K562 (cell line): Measurements from ENCODE around the gene KCND1. TPM values are rescaled to one million over a fixed set of nuclear protein-coding genes. Genes with fewer than 3 reads are reported as not detected.
A peak's percentile ranks its signal among the peaks of the same experiment; 100 is the strongest.

ENCODE experiments used
- ARID1B ChIP-seq: fragments of 450-650 bp; IDR thresholded peaks from 2 replicates; pipeline ENCODE4 v1.6.1; 2016; ENCODE audit warnings: antibody characterized with exemption, mild to moderate bottlenecking, inconsistent platforms
- ARID3B ChIP-seq: fragments of 250-450 bp; sonication (Bioruptor Pico); IDR thresholded peaks from 2 replicates; pipeline ENCODE4 v1.4.0; 2020; ENCODE audit warnings: borderline replicate concordance
- BRCA1 ChIP-seq, 2 experiments: fragments of 450-650 bp in 1 of 2; sonication (generic) in 1 of 2; formaldehyde crosslinking in 1 of 2; IDR thresholded peaks; 2 replicates each; pipeline versions ENCODE4 v1.5.0 to v1.6.1; 2017 to 2020; ENCODE audit warnings: mild to moderate bottlenecking in 1 of 2, missing genetic modification reagents in 1 of 2
- BRF2 ChIP-seq: IDR thresholded peaks from 3 replicates; pipeline ENCODE4 v1.6.1; 2011; ENCODE audit warnings: borderline replicate concordance, mild to moderate bottlenecking; ENCODE audit not compliant: insufficient read length, insufficient read depth
- CTBP1 ChIP-seq: fragments of 450-650 bp; IDR thresholded peaks from 2 replicates; pipeline ENCODE4 v1.6.1; 2016; ENCODE audit warnings: borderline replicate concordance
- ELF2 ChIP-seq: fragments of 250-450 bp; sonication (Bioruptor Pico); IDR thresholded peaks from 2 replicates; pipeline ENCODE4 v1.5.0; 2021; ENCODE audit warnings: mild to moderate bottlenecking
- FOS ChIP-seq: IDR thresholded peaks from 3 replicates; pipeline ENCODE4 v1.6.1; 2011; ENCODE audit not compliant: insufficient read length; ENCODE audit errors: extremely low read depth
- IFI16 ChIP-seq: fragments of 250-450 bp; sonication (Bioruptor Pico); IDR thresholded peaks from 2 replicates; pipeline ENCODE4 v2.1.2; 2022; ENCODE audit warnings: mild to moderate bottlenecking, inconsistent platforms
- LARP7 ChIP-seq: fragments of 450-650 bp; IDR thresholded peaks from 2 replicates; pipeline ENCODE4 v1.6.1; 2016
- MYBL2 ChIP-seq, 2 experiments: fragments of 450-650 bp in 1 of 2; sonication (generic) in 1 of 2; formaldehyde crosslinking in 1 of 2; IDR thresholded peaks; 2 replicates each; pipeline versions ENCODE4 v1.6.1 to v1.8.1; 2017 to 2022; ENCODE audit warnings: borderline replicate concordance in 1 of 2, inconsistent platforms in 1 of 2, low read depth in 1 of 2, mild to moderate bottlenecking in 1 of 2, missing genetic modification reagents in 1 of 2, moderate library complexity in 1 of 2
- PRPF4 ChIP-seq: fragments of 200-400 bp; formaldehyde crosslinking; IDR thresholded peaks from one replicate; pipeline ENCODE4 v1.6.1; 2017; ENCODE audit warnings: low read length, low read depth, mild to moderate bottlenecking; ENCODE audit not compliant: insufficient read depth, poor library complexity, severe bottlenecking
- RNF2 ChIP-seq: sonication (generic); IDR thresholded peaks from 2 replicates; pipeline ENCODE4 v1.6.1; 2016
- SIX5 ChIP-seq, 2 experiments: IDR thresholded peaks; 2 replicates each; pipeline ENCODE4 v1.6.1; 2011; ENCODE audit warnings: low read length in 2 of 2, borderline replicate concordance in 1 of 2, low read depth in 1 of 2, mild to moderate bottlenecking in 1 of 2, moderate library complexity in 1 of 2; ENCODE audit not compliant: insufficient read depth in 1 of 2
- SREBF1 ChIP-seq: fragments of 150-350 bp; IDR thresholded peaks from 2 replicates; pipeline ENCODE4 v1.6.1; 2014; ENCODE audit warnings: antibody characterized with exemption, low read depth, low read length, borderline replicate concordance
- TCFL5 ChIP-seq: fragments of 250-450 bp; sonication (Bioruptor Pico); conservative IDR thresholded peaks from 2 replicates; pipeline ENCODE4 v1.6.1; 2021; ENCODE audit warnings: mild to moderate bottlenecking, moderate library complexity, matching md5 sums
- ZC3H8 ChIP-seq: fragments of 450-650 bp; IDR thresholded peaks from 2 replicates; pipeline ENCODE4 v1.6.1; 2017
- ZFPM2 ChIP-seq: fragments of 250-450 bp; sonication (Bioruptor Pico); IDR thresholded peaks from 2 replicates; pipeline ENCODE4 v1.5.1; 2022; ENCODE audit warnings: mild to moderate bottlenecking
- ZHX1 ChIP-seq: fragments of 150-350 bp; conservative IDR thresholded peaks from 2 replicates; pipeline ENCODE4 v1.6.1; 2014; ENCODE audit warnings: low read length
- ZNF134 ChIP-seq: fragments of 250-450 bp; sonication (Bioruptor Pico); conservative IDR thresholded peaks from 2 replicates; pipeline ENCODE4 v1.4.0; 2020
- ZNF316 ChIP-seq: fragments of 450-650 bp; IDR thresholded peaks from 2 replicates; pipeline ENCODE4 v1.6.1; 2016
- ZNF584 ChIP-seq: fragments of 200-800 bp; sonication (Bioruptor generic); IDR thresholded peaks from 2 replicates; pipeline ENCODE4 v1.6.1; 2016; ENCODE audit warnings: low read depth, mild to moderate bottlenecking, missing genetic modification characterization, missing compliant biosample characterization
- ZNF655 ChIP-seq: fragments of 250-450 bp; sonication (Bioruptor Pico); IDR thresholded peaks from 2 replicates; pipeline ENCODE4 v1.5.0; 2021
- polyA plus RNA-seq, 8 experiments: library from polyadenylated mRNA; depleted of rRNA in 4 of 8; stranded (reverse) in 5 of 8; unstranded in 3 of 8; fragments of >200 nt; fragmentation: Nextera tagmentation in 2 of 8; fragmentation: Illumina TruSeq in 1 of 8; extraction: Ambion mirVana in 2 of 8; extraction: Trizol in 1 of 8; gene quantifications; 2 replicates each; pipeline versions ENCODE4 v1.2.1 to v1.2.3, GENCODE V29; 2011 to 2014; ENCODE audit warnings: inconsistent platforms in 1 of 8, missing spikeins in 1 of 8
- total RNA-seq, 7 experiments: library from RNA; depleted of rRNA in 6 of 7; stranded (reverse); fragments of >200 nt in 6 of 7; fragmentation: Illumina TruSeq in 2 of 7; extraction: Trizol in 2 of 7; gene quantifications; 2 replicates each; pipeline versions ENCODE4 v1.2.1 to v1.2.3, GENCODE V29; 2011 to 2021; ENCODE audit warnings: low replicate concordance in 1 of 7

KCND1 gene
- total and polyA plus RNA-seq, 9 of the 15 experiments (the other 6 are each of a cell fraction or from before 2014, with no cell fraction given): 0.06 to 0.83 (median 0.39) TPM; not detected in 1

GRCh38 chrX:48940404-48940955, 31.2 kb downstream of the KCND1 start (continued):
- TF ChIP-seq MYBL2 (IDR thresholded peaks at IDR 0.05; ENCODE audit: low read depth) (no peak), MYBL2 (CRISPR knock-in tag; IDR thresholded peaks at IDR 0.05; ENCODE audit: borderline replicate concordance) (no peak), ZFPM2 (CRISPR knock-in tag) (no peak), TCFL5 (CRISPR knock-in tag) (0 out of 2 replicates have a peak, but pooled peaks have one; percentile 59), BRF2 (no peak), ARID1B (peak; percentile 94), ELF2 (CRISPR knock-in tag) (no peak), RNF2 (0 out of 2 replicates have a peak, but pooled peaks have one; percentile 60), PRPF4 (no peak), ZNF134 (CRISPR knock-in tag) (no peak), ARID3B (CRISPR knock-in tag) (no peak), CTBP1 (peak; percentile 88; the same call in 1 of the 2 replicates), LARP7 (no peak), ZC3H8 (no peak), BRCA1 (IDR thresholded peaks at IDR 0.05) (no peak), BRCA1 (CRISPR knock-in tag; IDR thresholded peaks at IDR 0.05) (no peak), ZHX1 (no peak), IFI16 (0 out of 2 replicates have a peak, but pooled peaks have one; percentile 16), SREBF1 (no peak), FOS (no peak), ZNF655 (CRISPR knock-in tag) (no peak), ZNF584 (no peak), ZNF316 (peak; percentile 99), SIX5 (IDR thresholded peaks at IDR 0.05; ENCODE audit: borderline replicate concordance in 1 of 2, insufficient read depth in 1 of 2, low read depth in 1 of 2, low read length in 2 of 2) (no peak)
